ENCODE data around the gene TRAM2. TPM values are rescaled to one million over a fixed set of nuclear protein-coding genes. Genes with fewer than 3 reads are reported as not detected.
A peak's percentile ranks its signal among the peaks of the same experiment; 100 is the strongest.

The TRAM2 gene
- total RNA-seq, 1 donor from 2014 or later, result 9.9 TPM

DNA sequence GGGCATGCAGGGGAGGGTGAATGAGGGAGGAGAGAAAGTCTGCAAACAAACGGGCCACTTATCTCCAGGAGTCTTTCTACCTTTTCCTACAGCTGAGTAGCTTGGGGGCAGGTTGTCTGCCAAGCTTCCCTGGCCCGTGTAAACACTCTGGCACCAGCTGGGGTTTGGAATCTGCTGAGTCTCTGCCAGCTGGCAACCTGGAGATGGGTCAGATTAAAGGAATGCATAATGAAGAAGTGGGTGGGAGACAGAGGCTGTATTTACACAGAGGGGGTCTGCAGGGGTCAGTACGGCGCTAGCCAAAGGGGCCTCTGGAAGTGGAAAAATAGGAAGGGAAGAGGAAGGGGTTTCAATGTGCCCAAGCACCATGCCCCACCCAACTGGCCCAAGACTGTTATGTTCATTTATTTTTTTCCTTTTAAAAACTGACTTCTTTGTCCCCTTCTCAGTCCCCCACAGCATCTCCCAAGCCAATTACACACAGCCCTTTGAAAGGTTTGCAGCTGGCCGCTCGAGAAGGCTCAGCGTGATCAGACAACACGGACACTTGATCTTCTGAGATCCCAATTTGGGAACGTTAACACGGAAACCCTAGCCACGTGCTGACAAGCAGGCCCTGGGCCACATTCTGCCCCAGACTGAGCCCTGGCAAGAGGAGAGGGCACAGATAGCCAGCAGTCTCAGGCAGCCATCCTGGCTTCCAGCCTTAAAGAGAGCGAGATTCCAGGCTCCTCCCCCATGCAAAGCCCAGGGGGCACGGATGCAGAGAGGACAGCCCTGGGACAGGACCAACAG lies 25.2 kb downstream of the TRAM2 start:
- intact Hi-C loops (cut with micrococcal nuclease), result loop anchor here (1.0 to 2.0 kb wide), 2 partner anchors 23 to 54 kb away; no protein-coding TSS in a partner anchor
- DNase-seq, result no peak
- H3K9me3 Mint-ChIP-seq, result no peaks in the 10 kb centered on the region
- peak overlapping the region; percentile 42 for H3K4me3 Mint-ChIP-seq
- ATAC-seq (ENCODE audit: low read depth), result no peak
- TF ChIP-seq, protein P1, sequence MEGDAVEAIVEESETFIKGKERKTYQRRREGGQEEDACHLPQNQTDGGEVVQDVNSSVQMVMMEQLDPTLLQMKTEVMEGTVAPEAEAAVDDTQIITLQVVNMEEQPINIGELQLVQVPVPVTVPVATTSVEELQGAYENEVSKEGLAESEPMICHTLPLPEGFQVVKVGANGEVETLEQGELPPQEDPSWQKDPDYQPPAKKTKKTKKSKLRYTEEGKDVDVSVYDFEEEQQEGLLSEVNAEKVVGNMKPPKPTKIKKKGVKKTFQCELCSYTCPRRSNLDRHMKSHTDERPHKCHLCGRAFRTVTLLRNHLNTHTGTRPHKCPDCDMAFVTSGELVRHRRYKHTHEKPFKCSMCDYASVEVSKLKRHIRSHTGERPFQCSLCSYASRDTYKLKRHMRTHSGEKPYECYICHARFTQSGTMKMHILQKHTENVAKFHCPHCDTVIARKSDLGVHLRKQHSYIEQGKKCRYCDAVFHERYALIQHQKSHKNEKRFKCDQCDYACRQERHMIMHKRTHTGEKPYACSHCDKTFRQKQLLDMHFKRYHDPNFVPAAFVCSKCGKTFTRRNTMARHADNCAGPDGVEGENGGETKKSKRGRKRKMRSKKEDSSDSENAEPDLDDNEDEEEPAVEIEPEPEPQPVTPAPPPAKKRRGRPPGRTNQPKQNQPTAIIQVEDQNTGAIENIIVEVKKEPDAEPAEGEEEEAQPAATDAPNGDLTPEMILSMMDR (IDR thresholded peaks at IDR 0.05), result no peak
- peak overlapping the region; percentile 70 for H3K27ac Mint-ChIP-seq
- H3K27me3 Mint-ChIP-seq, result no peaks in the 10 kb centered on the region
- ChIA-PET CTCF (interaction anchor here (1.5 kb wide), 1 partner anchor 25 kb away, joined by 5 read pairs; no protein-coding TSS in a partner anchor), POLR2A (interaction anchor here (0.6 to 1.3 kb wide), 3 partner anchors 18 to 255 kb away, joined by 3 to 7 read pairs (median 3); no protein-coding TSS in a partner anchor)
- H3K4me1 Mint-ChIP-seq, result peaks cover 45% of the 10 kb centered on the region
- H3K36me3 Mint-ChIP-seq (ENCODE audit: low read depth), result peaks cover 5% of the 10 kb centered on the region

DNA sequence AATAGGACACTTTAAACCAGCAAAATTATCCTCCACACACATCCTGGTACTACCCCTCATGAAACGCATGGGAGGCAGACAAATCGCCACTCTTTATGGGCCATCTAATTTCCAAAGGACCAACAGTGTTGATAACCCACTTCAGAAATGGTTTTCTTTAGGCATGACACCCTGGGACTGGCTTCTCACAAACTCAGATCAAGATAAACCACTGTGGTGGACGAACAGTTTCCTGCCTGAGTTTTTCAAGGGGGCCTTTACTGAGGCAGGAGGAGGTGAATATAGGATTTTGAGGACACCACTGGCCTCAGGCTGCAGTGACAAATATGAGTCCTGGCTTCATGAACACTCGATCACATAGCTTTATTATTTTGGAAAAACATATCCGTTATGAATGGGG lies 26.0 kb downstream of the TRAM2 start:
- no peak for ATAC-seq (ENCODE audit: low read depth)
- CTCF ChIA-PET, result no interaction called here
- H3K27ac Mint-ChIP-seq, result no peak overlapping the region

DNA sequence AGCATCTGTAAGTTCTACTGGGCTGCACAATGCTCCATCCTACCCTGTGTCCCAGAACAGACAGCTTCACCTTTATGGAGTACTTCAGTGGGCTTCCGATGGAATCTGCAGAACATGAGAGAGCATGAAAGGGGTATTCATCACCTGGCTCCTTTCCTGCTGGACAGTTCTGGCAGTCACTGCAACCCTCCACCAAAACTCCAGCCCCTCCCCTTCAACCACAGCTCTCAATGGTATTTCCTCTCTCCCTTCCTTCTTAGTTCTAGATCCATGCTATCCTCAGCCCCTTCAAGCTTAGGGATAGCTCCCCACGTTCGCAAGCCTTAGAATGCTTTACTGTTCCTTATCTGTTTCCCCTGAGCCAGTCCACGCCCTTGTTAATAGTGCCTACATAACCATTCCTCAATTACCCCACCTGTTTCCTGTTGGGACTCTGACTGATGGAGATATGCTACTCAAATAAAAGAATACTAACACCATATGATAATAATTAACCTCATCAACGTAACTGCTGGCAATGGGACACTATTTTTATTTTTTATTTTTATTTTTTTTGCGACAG lies 26.8 kb downstream of the TRAM2 start:
- no peak for ATAC-seq (ENCODE audit: low read depth)
- TF ChIP-seq, protein P1 (IDR thresholded peaks at IDR 0.05), result no peak
- Mint-ChIP-seq H3K4me1 (peaks cover 54% of the 10 kb centered on the region), H3K27ac (no peak overlapping the region), H3K4me3 (no peak overlapping the region), H3K9me3 (no peaks in the 10 kb centered on the region), H3K36me3 (ENCODE audit: low read depth) (peaks cover 5% of the 10 kb centered on the region), H3K27me3 (no peaks in the 10 kb centered on the region)
- ChIA-PET POLR2A (no interaction called here), CTCF (no interaction called here)
- no peak for DNase-seq
- intact Hi-C loops (cut with micrococcal nuclease), result no loop called here

More for the DNA sequence above, 26.0 kb downstream of the TRAM2 start:
- H3K36me3 Mint-ChIP-seq (ENCODE audit: low read depth), result peaks cover 5% of the 10 kb centered on the region
- H3K4me1 Mint-ChIP-seq, result peaks cover 54% of the 10 kb centered on the region
- H3K4me3 Mint-ChIP-seq, result no peak overlapping the region
- intact Hi-C loops (cut with micrococcal nuclease), result no loop called here
- no peaks in the 10 kb centered on the region for H3K9me3 Mint-ChIP-seq
- no peak for DNase-seq
- POLR2A ChIA-PET, result no interaction called here
- TF ChIP-seq, protein P1 (IDR thresholded peaks at IDR 0.05), result no peak
- H3K27me3 Mint-ChIP-seq, result no peaks in the 10 kb centered on the region

DNA sequence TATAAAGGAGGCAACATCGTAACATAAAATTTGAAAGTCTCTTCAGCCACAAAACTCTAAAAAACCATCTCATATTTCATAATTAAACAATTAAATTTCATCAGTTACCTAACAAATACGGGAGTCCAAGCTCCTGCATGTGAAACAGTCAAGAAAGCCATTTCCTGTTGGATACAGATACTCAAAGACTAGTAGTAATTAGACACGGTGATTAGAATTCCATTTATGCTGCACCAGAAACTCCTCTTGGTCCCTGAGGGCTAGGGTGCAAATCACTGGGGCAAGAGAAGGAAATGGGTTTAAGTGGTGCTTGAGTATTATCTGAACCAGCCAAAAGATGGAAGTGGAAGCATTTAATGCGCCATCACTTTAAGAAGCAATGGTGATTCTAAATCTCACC lies 27.4 kb downstream of the TRAM2 start:
- DNase-seq (no peak), ATAC-seq (ENCODE audit: low read depth) (no peak)
- ChIA-PET POLR2A (no interaction called here), CTCF (no interaction called here)
- intact Hi-C loops (cut with micrococcal nuclease), result no loop called here
- TF ChIP-seq, protein P1 (IDR thresholded peaks at IDR 0.05), result no peak
- Mint-ChIP-seq H3K36me3 (ENCODE audit: low read depth) (peaks cover 6% of the 10 kb centered on the region), H3K27me3 (no peaks in the 10 kb centered on the region), H3K4me3 (no peak overlapping the region), H3K9me3 (no peaks in the 10 kb centered on the region), H3K27ac (no peak overlapping the region), H3K4me1 (peaks cover 56% of the 10 kb centered on the region)

DNA sequence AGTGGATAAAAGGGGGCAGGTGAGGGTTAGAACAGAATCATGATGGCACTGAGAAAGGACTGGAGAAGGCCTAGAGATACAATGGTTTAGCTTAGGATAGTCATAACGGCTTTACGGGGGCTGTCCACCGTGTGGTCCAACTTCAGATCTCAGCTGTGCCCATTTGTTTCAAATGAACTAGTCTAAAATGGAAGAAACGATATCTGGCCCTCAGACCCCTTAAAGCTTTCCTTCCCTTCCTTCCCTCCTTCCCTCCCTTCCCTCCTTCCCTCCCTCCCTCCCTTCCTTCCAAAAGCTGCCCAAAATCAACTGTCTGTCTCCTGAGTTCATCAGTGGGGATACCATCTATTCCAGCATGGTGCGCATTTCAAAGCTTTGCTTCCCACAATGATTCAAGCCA lies 27.9 kb downstream of the TRAM2 start:
- Mint-ChIP-seq H3K4me1 (peaks cover 57% of the 10 kb centered on the region), H3K4me3 (no peak overlapping the region), H3K27me3 (no peaks in the 10 kb centered on the region), H3K9me3 (no peaks in the 10 kb centered on the region), H3K36me3 (ENCODE audit: low read depth) (peaks cover 9% of the 10 kb centered on the region), H3K27ac (no peak overlapping the region)
- TF ChIP-seq, protein P1 (IDR thresholded peaks at IDR 0.05), result no peak
- DNase-seq (no peak), ATAC-seq (ENCODE audit: low read depth) (no peak)
- ChIA-PET CTCF (no interaction called here), POLR2A (no interaction called here)
- intact Hi-C loops (cut with micrococcal nuclease), result no loop called here
